ENCODE results near the gene OLFML2B.
"Not testable (repeated sequence)": the region's sequence is repeated elsewhere in the genome, so short reads cannot be mapped to it uniquely, and the experiment has no call there.

OLFML2B gene

GRCh38 chr1:162023547-162024501 lies at the start of gene OLFML2B:
TSS of gene OLFML2B (minus strand) at chr1:162023869. CDS start at chr1:162023430, 439 bp downstream.
- DNase-seq = peak; percentile 82

- no peak for DNase-seq
Measured at GRCh38 chr1:162072740-162073139, 49.1 kb upstream of the OLFML2B start.

- DNase-seq = peak; percentile 48
Measured at GRCh38 chr1:162070825-162071224, 47.2 kb upstream of the OLFML2B start.

GRCh38 chr1:162070094-162070748 lies 46.6 kb upstream of the OLFML2B start:
- peak; percentile 75 for DNase-seq

- DNase-seq = peak; percentile 93
Measured at GRCh38 chr1:162069334-162070093, 45.8 kb upstream of the OLFML2B start, which contains the start of gene NOS1AP. TSS of gene NOS1AP (plus strand) at chr1:162069691. CDS start at chr1:162070178, 487 bp downstream.

GRCh38 chr1:162068301-162068700 lies 44.6 kb upstream of the OLFML2B start:
- DNase-seq = no peak

GRCh38 chr1:162067466-162067865 lies 43.8 kb upstream of the OLFML2B start:
- no peak for DNase-seq

- DNase-seq = not testable (repeated sequence)
Measured at GRCh38 chr1:162066836-162067235, 43.2 kb upstream of the OLFML2B start.

- no peak for DNase-seq
Measured at GRCh38 chr1:162065016-162065415, 41.3 kb upstream of the OLFML2B start.

- DNase-seq = no peak
Measured at GRCh38 chr1:162062542-162063015, 38.9 kb upstream of the OLFML2B start.

GRCh38 chr1:162060314-162060713 lies 36.6 kb upstream of the OLFML2B start:
- DNase-seq = no peak

- no peak for DNase-seq
Measured at GRCh38 chr1:162059721-162060120, 36.1 kb upstream of the OLFML2B start.

GRCh38 chr1:162056579-162056978 lies 32.9 kb upstream of the OLFML2B start:
- DNase-seq = no peak

GRCh38 chr1:162056043-162056442 lies 32.4 kb upstream of the OLFML2B start:
- DNase-seq = peak; percentile 82

- peak; percentile 67 for DNase-seq
Measured at GRCh38 chr1:162055062-162055461, 31.4 kb upstream of the OLFML2B start.

- DNase-seq = not testable (repeated sequence)
Measured at GRCh38 chr1:162053949-162054348, 30.3 kb upstream of the OLFML2B start.

- DNase-seq = no peak
Measured at GRCh38 chr1:162046921-162047320, 23.3 kb upstream of the OLFML2B start.

- DNase-seq = no peak
Measured at GRCh38 chr1:162042361-162042760, 18.7 kb upstream of the OLFML2B start.

GRCh38 chr1:162040657-162041056 lies 17.0 kb upstream of the OLFML2B start:
- peak; percentile 33 for DNase-seq

- no peak for DNase-seq
Measured at GRCh38 chr1:162040001-162040400, 16.3 kb upstream of the OLFML2B start.

GRCh38 chr1:162038624-162039023 lies 15.0 kb upstream of the OLFML2B start:
- no peak for DNase-seq

GRCh38 chr1:162036163-162036562 lies 12.5 kb upstream of the OLFML2B start:
- DNase-seq = no peak

- DNase-seq = peak; percentile 89
Measured at GRCh38 chr1:162035241-162035640, 11.6 kb upstream of the OLFML2B start.
